Activated CD8-positive, alpha-beta memory T cell treated with anti-CD3 and anti-CD28 coated beads, Interleukin-2, amount 50 U/mL, for 4 hours (primary cell): Measurements from ENCODE around the gene KIF1A.
A peak's percentile ranks its signal among the peaks of the same experiment; 100 is the strongest.

Experiments
- DNase-seq: peaks from one replicate; pipeline ENCODE4 v3.0.0-alpha.2; 2020

KIF1A gene

GRCh38 chr2:240819126-240819857 lies 727 bp downstream of the KIF1A start:
- no peak for DNase-seq

DNA sequence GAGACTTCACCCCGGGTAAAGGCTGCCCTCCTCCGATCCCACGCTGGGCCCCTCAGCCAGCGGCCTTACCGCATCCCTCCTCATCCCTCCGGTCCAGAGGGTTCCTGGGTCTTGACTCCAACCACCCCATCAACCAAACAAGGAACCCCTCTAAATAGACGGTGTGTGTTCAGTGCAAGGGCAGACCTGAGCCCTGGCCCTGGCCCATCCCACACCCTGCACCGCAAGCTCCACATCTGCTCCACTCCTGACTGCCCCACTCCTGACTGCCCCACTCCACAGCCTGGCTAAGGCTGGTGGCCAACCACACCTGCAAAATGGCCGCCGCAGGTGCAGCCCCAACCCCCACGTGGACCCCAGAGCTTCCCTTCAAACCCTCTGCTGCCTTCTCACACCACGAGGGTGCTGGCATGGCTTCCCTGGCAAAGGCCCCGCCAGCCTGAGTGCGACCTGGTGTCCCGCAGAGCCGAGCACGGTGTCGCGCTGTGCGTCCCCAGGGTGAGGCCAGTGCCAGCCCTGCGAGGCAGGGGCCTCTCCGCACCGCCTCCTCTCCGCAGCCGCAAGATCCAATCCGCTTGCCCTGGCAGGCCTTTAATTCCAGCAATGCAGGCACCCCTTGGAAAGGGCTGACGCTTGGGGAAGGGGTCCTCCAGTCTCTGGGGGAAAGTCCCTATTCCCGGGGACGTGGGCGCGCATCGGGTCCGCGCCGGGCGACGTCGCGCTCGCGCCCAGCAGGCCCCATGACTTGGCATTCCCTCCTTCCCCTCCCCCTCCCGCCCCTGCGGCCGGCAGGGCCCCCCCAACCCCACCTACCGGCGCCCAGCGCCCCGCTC lies 1.5 kb downstream of the KIF1A start:
- no peak for DNase-seq

GRCh38 chr2:240817496-240818292 lies 2.3 kb downstream of the KIF1A start:
- no peak for DNase-seq

DNA sequence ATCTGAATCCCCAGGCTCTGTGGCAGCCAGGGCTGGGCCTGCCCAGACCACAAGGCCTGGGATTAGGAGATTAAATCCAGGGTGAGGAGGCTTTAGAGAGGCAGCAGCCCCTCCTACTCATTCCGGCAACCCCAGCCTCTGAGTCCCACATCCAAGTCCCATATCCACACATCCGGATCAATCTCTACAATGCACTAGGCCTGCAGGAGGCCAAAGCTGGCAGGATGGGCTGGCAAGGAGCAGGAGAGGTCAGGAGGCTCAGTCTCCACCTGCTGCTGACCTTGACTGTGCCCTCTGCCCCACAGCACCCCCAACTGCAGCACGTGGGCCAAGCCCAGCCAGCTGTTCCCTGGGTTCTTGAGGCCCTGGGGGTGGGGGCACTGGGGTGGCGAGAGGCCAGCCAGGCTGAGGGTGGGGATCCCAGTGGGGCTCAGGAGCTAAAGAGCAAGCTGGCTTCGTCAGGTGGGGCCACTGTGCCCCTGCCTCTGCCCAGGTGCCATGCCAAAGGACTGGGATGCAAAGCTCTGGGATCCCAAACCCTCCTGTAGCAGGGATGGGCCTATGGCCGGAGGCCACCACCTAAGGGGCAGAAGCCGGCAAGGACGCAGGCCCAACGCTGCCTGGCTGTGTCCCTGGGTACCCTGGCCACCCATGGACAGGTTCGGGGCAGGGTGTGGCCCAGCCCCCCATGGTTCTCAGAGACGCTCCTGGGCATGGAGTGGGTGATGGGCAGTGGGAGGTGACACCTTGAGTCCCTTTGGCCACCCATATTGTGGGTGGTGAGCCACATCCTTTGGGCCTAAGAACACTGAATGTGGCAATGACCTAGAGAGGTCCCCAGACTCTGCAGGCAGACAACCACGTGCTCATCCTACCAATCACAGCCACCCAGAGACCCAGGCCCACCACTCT lies 3.2 kb downstream of the KIF1A start:
- DNase-seq, result no peak

DNA sequence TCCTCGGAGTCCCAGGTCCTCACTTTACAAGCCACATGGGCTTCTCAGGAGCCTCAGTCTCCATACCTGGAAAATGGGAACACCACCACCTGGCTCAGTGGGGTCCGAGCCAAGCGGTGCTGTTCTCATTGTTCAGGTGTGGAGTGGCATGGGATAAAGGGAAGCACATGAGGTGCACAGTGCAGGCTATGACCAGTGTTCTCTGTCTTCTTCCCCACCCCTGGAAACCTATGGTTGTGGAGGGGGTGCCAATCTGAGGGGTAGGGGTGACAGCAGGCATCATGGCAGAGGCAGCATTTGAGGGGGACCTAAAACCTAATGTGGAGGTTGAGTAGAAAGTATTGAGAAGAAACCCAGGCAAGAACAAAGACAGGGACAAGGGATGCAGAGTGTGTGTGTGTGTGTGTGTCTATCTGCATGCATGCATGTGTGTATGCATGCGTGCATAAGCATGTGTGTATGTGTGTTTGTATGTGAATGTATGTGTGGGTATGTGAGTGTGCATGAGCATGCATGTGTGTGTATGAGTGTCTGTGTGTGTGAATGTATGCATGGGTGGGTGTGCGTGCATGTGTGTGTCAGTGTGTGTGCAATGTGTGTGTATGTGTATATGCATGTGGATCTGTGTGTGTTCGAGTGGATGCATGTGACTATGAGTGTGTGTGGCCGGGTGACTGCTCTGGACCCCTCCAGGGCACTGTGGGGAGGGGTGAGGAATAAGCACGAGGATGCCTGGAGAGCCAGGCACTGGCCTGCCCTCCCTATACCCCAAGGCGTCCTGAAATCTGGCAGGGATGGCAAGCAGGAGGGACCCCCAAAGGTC lies 4.0 kb downstream of the KIF1A start:
- no peak for DNase-seq

DNA sequence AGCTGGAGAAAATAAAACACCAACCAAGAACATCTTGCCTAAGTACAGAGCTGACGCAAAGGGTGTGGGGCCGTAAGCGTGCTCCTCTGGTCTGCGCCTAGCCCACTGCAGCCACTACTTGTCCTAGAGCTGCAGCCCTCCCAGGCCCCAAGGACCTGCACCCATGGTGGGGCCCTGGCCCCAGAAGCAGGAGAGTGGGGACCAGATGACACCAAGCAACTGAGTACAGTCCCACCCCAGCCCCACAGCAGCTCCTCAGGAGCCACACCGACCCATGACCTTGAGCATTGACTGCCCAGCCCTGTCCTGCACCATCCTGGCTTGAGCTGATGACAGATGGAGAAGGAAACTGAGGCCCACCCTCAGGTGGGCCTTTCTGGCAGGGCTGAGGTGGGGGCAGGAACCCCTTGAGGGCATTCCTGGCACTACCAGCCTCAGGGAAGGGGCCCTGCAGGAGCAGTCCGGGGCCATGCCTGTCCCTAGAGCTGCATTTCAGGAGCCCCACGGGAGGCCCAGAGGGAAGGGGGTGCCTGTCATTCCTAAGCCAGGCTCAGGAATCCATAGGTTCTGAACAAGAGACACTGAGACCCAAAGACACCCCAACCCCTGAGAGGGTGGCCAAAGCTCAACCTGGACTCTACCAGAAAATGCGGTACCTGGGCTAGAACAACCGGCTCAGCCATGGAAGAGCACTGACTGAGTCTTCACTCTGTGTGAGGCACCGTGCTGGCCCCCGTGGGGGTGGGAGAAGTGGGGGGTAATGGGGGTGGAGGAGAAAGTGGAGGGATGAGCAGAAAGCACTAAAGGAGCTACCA lies 4.9 kb downstream of the KIF1A start:
- DNase-seq, result no peak

- DNase-seq, result no peak
These were observed 5.7 kb downstream of the KIF1A start for GRCh38 chr2:240814280-240814679.

- no peak for DNase-seq
These were observed 6.6 kb downstream of the KIF1A start for GRCh38 chr2:240813231-240813921.

DNA sequence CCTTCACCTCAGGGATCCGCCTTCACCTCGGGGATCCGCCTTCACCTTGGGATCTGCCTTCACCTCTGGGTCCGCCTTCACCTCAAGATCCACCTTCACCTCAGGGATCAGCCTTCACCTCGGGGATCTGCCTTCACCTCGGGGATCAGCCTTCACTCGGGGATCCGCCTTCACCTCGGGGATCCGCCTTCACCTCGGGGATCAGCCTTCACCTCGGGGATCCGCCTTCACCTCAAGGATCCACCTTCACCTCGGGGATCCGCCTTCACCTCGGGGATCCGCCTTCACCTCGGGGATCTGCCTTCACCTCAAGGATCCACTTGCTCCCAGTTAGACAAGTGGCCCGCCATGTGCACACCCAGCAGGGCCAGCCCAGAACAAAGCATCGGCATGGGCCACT lies 7.3 kb downstream of the KIF1A start:
- DNase-seq, result no peak

DNA sequence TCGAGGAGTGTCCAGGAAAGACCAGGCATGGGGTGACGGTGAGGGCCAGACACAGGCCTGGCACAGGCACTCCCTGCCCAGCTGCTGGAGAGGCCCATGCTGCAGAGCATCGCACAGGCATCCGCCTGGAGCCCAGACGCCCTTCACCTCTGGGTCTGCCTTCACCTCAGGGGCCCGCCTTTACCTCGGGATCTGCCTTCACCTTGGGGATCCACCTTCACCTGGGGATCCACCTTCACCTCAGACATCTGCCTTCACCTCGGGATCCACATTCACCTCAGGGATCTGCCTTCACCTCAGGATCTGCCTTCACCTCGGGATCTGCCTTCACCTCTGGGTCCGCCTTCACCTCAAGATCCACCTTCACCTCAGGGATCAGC lies 7.7 kb downstream of the KIF1A start:
- no peak for DNase-seq

DNA sequence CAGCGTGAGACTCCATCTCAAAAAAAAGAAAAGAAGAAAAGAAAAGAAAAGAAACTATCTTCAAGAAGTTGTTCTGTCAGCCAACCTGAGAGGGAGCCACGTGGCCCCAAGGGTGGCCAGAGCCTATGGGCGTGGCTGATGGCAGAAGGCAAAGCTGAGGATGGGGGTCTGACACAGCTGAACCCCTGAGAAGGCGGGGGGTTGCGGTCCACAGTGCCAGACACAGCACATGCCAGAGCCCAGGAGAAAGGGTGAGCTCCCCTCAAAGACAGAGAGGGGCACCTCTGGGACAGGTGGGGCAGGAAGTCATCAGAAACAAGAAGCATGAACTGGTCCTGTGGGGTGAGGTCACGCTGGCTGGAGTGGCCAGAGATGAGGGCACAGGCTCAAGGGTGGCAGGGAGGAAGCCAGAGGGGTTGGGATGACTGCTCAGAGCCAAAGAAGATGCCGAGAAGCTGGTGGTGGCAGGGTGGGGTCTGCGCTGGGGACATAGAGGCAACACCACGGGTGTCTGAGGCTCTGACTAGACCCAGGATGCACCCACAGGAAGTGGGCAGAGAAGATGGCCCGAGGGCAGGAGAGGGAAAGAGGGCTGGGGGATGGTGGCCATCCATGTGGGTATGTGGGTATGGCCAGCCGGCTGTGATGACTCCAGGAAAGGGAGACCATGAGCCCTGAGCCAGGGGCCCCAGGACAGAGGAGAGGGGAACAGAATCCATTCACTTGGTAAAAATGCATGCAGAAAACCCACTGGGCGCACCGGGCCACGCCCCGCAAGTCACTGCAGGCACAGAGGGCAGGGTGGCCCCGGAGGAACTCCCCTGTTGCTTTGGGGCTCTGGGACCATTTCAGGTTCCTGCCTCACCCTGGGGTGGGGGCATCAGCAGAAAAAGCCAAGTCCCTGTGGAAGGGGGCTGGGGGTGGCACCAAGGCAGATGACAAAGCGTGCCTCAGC lies 8.4 kb downstream of the KIF1A start:
- DNase-seq, result no peak

- DNase-seq, result no peak
These were observed 9.4 kb downstream of the KIF1A start for GRCh38 chr2:240810621-240811020.

- no peak for DNase-seq
These were observed 9.8 kb downstream of the KIF1A start for GRCh38 chr2:240810199-240810598.

DNA sequence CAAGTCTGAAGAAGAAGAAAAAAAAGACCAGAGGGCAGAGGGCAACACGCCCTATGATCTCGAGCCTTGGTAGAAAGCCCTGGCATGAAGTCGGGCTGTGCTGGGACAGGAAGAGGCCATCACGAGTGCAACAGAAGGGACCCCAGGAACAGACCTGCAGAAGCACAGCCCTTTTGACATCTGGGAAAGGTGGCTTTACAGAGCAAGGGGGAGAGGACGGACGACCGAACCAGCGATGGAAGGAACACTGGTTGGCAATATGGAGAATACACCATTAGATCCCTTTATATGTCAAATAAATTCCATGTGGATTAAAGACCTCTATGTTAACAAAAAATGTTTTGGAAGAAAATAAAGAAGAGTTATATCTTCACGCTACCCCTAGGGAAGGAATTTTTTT lies 10.7 kb downstream of the KIF1A start:
- DNase-seq, result no peak

GRCh38 chr2:240806459-240806858 lies 13.6 kb downstream of the KIF1A start:
- DNase-seq, result no peak

DNA sequence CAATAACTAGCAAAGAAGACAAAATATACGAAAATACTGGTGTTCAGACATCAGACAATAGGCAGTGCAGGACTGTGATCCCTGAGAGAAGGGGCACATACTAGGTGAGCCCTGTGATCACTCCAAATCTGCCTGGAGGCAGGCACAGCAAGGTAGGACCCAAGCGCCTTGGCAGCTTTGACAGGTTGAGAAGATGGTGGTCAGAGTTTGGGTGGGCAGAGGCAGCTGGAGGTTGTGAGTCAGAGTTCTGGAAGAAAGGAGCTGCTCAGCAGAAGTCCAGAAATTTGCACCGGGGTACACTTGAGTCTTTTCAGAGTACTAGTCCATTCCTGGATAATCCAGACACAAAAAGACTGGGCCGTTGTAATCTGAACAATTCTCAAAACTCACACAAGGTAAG lies 14.0 kb downstream of the KIF1A start:
- no peak for DNase-seq

DNA sequence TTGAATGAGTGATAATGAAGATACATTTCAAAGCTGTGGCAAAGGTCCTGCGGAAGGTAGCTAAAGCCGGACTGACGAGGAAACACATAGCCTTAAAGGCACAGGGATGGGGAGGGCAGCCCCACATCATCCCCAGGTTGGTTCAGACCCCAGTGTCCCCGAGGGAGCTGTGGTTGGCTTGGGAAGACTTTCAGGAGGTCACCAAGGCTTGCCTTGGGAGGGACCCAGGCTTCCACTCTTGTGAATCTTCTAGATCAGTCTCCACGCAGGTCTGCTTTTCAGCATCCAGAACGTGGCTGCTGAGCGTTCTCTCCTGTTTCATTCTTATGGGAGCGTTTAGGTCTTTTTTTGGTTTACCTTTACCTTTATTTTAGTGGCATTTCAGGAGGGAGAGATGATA lies 16.8 kb downstream of the KIF1A start:
- no peak for DNase-seq

- DNase-seq, result peak; percentile 6
These were observed 20.8 kb downstream of the KIF1A start for GRCh38 chr2:240799033-240799820.
